H1 (cell line): ENCODE data around the gene MRAP. TPM values are rescaled to one million over a fixed set of nuclear protein-coding genes. Genes with fewer than 3 reads are reported as not detected.

Source experiments
- CTCF ChIA-PET: fragments of 300-600 bp; sonication (Branson Sonifier 250); formaldehyde crosslinking; loops from one replicate; lab custom pipeline; 2021; ENCODE audit not compliant: partially characterized antibody; lab: Charles Lee
- POLR2A ChIA-PET: fragments of 300-600 bp; sonication (Branson Sonifier 250); formaldehyde crosslinking; loops from one replicate; lab custom pipeline; 2021; ENCODE audit warnings: inconsistent platforms; ENCODE audit not compliant: partially characterized antibody; lab: Charles Lee
- DNase-seq, 2 experiments: peaks; one replicate each; pipeline versions ENCODE4 v3.0.0 to v3.0.0-alpha.2; 2010 to 2022; ENCODE audit warnings: low spot score in 2 of 2, low read depth in 1 of 2, mixed read lengths in 1 of 2
- FAIRE-seq: peaks from 2 replicates; lab custom pipeline; 2011; peaks lifted over from hg19 to GRCh38; lab: Jason Lieb, UNC
- H2AFZ ChIP-seq: 2 replicates; pipeline ENCODE4 v1.8.1; 2012; ENCODE audit warnings: low read length, inconsistent platforms
- H2AK5ac ChIP-seq: 2 replicates; pipeline ENCODE4 v1.6.1; 2013; ENCODE audit warnings: low read depth, low read length
- H2BK120ac ChIP-seq: replicated peaks from 2 replicates; pipeline ENCODE3; 2013; ENCODE audit warnings: low read depth, low read length, inconsistent platforms
- H2BK12ac ChIP-seq: 2 replicates; pipeline ENCODE4 v1.6.1; 2013; ENCODE audit warnings: low read depth, low read length
- H2BK15ac ChIP-seq: 2 replicates; pipeline ENCODE4 v1.6.1; 2013; ENCODE audit warnings: low read length
- H2BK20ac ChIP-seq: 2 replicates; pipeline ENCODE4 v1.6.1; 2013; ENCODE audit warnings: low read length
- H2BK5ac ChIP-seq: 2 replicates; pipeline ENCODE4 v1.6.1; 2013; ENCODE audit warnings: low read depth, low read length
- H3K14ac ChIP-seq: 2 replicates; pipeline ENCODE4 v1.6.1; 2013; ENCODE audit warnings: inconsistent platforms; ENCODE audit not compliant: insufficient read length
- H3K18ac ChIP-seq: 2 replicates; pipeline ENCODE4 v1.6.1; 2013; ENCODE audit warnings: low read length; ENCODE audit errors: extremely low read depth
- H3K23ac ChIP-seq: 2 replicates; pipeline ENCODE4 v1.6.1; 2013; ENCODE audit warnings: inconsistent platforms; ENCODE audit not compliant: insufficient read length
- H3K23me2 ChIP-seq: 2 replicates; pipeline ENCODE4 v1.6.1; 2013; ENCODE audit warnings: low read depth, low read length
- H3K27ac ChIP-seq: 2 replicates; pipeline ENCODE4 v1.6.1; 2011; ENCODE audit warnings: low read depth, low read length, inconsistent platforms
- H3K27me3 ChIP-seq, 4 experiments: replicated peaks in 1 of 4; 1 replicate in 1 of 4; 2 replicates in 3 of 4; pipeline versions ENCODE4 v1.6.1 to v1.8.1; 2011 to 2013; ENCODE audit warnings: low read length in 3 of 4, mild to moderate bottlenecking in 3 of 4, inconsistent platforms in 2 of 4, mixed read lengths in 2 of 4, moderate library complexity in 1 of 4; ENCODE audit not compliant: control insufficient read depth in 3 of 4, insufficient read depth in 3 of 4; ENCODE audit errors: extremely low read depth in 1 of 4
- H3K36me3 ChIP-seq, 4 experiments: 2 replicates each; pipeline versions ENCODE4 v1.6.1 to v1.8.1; 2011 to 2013; ENCODE audit warnings: mild to moderate bottlenecking in 4 of 4, low read length in 3 of 4, moderate library complexity in 2 of 4, control low read depth in 1 of 4, inconsistent platforms in 1 of 4; ENCODE audit not compliant: insufficient read depth in 4 of 4, control insufficient read depth in 2 of 4
- H3K4ac ChIP-seq: replicated peaks from 2 replicates; pipeline ENCODE3; 2013; ENCODE audit warnings: low read length, low read depth, mixed read lengths, inconsistent platforms; ENCODE audit not compliant: insufficient read length
- H3K4me1 ChIP-seq, 4 experiments: replicated peaks in 1 of 4; 1 replicate in 1 of 4; 2 replicates in 3 of 4; pipeline versions ENCODE4 v1.6.1 to v1.8.1; 2011 to 2013; ENCODE audit warnings: low read length in 3 of 4, inconsistent platforms in 2 of 4, mixed read lengths in 1 of 4; ENCODE audit not compliant: insufficient read depth in 4 of 4, control insufficient read depth in 3 of 4
- H3K4me2 ChIP-seq, 2 experiments: 2 replicates each; pipeline versions ENCODE4 v1.6.1 to v1.8.1; 2011 to 2013; ENCODE audit warnings: low read depth in 2 of 2, low read length in 2 of 2, control low read depth in 1 of 2, inconsistent platforms in 1 of 2, mild to moderate bottlenecking in 1 of 2; ENCODE audit not compliant: insufficient read depth in 1 of 2
- H3K4me3 ChIP-seq, 4 experiments: fragments of 200-600, 300-600 bp in 1 of 4; sonication (generic), shearing (Covaris generic), sonication (Bioruptor Twin) in 1 of 4; 2 replicates each; pipeline versions ENCODE4 v1.5.1 to v1.8.1; 2011 to 2016; ENCODE audit warnings: low read length in 4 of 4, low read depth in 3 of 4, control low read depth in 2 of 4, inconsistent platforms in 2 of 4, mild to moderate bottlenecking in 2 of 4, mixed read lengths in 1 of 4, moderate library complexity in 1 of 4; ENCODE audit not compliant: insufficient read depth in 2 of 4; ENCODE audit errors: extremely low read depth in 1 of 4
- H3K56ac ChIP-seq: replicated peaks from 2 replicates; pipeline ENCODE3; 2013; ENCODE audit warnings: low read depth, mild to moderate bottlenecking, mixed read lengths, low read length, inconsistent platforms; ENCODE audit not compliant: insufficient read length
- H3K79me1 ChIP-seq: 2 replicates; pipeline ENCODE4 v1.6.1; 2013; ENCODE audit warnings: low read depth, low read length, control low read depth
- H3K79me2 ChIP-seq, 2 experiments: 2 replicates each; pipeline versions ENCODE4 v1.6.1 to v1.8.1; 2012 to 2013; ENCODE audit warnings: low read length in 2 of 2, mild to moderate bottlenecking in 2 of 2, inconsistent platforms in 1 of 2; ENCODE audit not compliant: insufficient read depth in 2 of 2, control insufficient read depth in 1 of 2
- H3K9ac ChIP-seq, 4 experiments: replicated peaks in 1 of 4; 1 replicate in 1 of 4; 2 replicates in 3 of 4; pipeline versions ENCODE4 v1.6.1 to v1.8.1; 2011 to 2013; ENCODE audit warnings: low read depth in 3 of 4, low read length in 3 of 4, control low read depth in 2 of 4, mild to moderate bottlenecking in 2 of 4, moderate library complexity in 2 of 4, inconsistent platforms in 1 of 4; ENCODE audit errors: extremely low read depth in 1 of 4
- H3K9me3 ChIP-seq, 2 experiments: 2 replicates each; pipeline versions ENCODE4 v1.6.1 to v1.8.1; 2012 to 2013; ENCODE audit warnings: mild to moderate bottlenecking in 2 of 2, moderate library complexity in 2 of 2, control low read depth in 1 of 2, inconsistent platforms in 1 of 2, low read depth in 1 of 2, low read length in 1 of 2, mixed read lengths in 1 of 2; ENCODE audit not compliant: insufficient read depth in 2 of 2
- H4K20me1 ChIP-seq, 2 experiments: replicated peaks in 1 of 2; 2 replicates each; pipeline versions ENCODE3 to v1.8.1; 2011 to 2013; ENCODE audit warnings: inconsistent platforms in 2 of 2, low read length in 2 of 2, mild to moderate bottlenecking in 1 of 2; ENCODE audit not compliant: insufficient read depth in 2 of 2, control insufficient read depth in 1 of 2
- H4K5ac ChIP-seq: 2 replicates; pipeline ENCODE4 v1.6.1; 2013; ENCODE audit warnings: low read length, low read depth, mixed read lengths, inconsistent platforms; ENCODE audit not compliant: insufficient read length
- H4K8ac ChIP-seq: 2 replicates; pipeline ENCODE4 v1.8.0; 2013; ENCODE audit warnings: mild to moderate bottlenecking, moderate library complexity, low read length, inconsistent platforms; ENCODE audit not compliant: insufficient read depth; ENCODE audit errors: extremely low read depth
- H4K91ac ChIP-seq: replicated peaks from 2 replicates; pipeline ENCODE3; 2013; ENCODE audit warnings: low read length, mixed read lengths, inconsistent platforms; ENCODE audit not compliant: insufficient read length
- BRCA1 ChIP-seq: IDR thresholded peaks from 2 replicates; pipeline ENCODE4 v1.6.1; 2012; ENCODE audit warnings: low read depth, low read length, improper control_type of control experiment
- CBX5 ChIP-seq: fragments of 300-800, 300-1000 bp; sonication (generic); IDR thresholded peaks from 2 replicates; pipeline ENCODE4 v1.7.1; 2016; ENCODE audit warnings: antibody characterized with exemption, low read length, low read depth
- FOSL1 ChIP-seq: IDR thresholded peaks from 2 replicates; pipeline ENCODE4 v1.6.1; 2011; ENCODE audit warnings: mild to moderate bottlenecking, low read depth, low read length, moderate library complexity; ENCODE audit not compliant: insufficient read depth
- HDAC6 ChIP-seq: IDR thresholded peaks from one replicate; pipeline ENCODE4 v1.7.1; 2012; ENCODE audit warnings: low read depth, mild to moderate bottlenecking, inconsistent platforms, low read length, moderate library complexity
- JUN ChIP-seq: IDR thresholded peaks from 2 replicates; pipeline ENCODE4 v1.6.1; 2011; ENCODE audit warnings: low read depth, mild to moderate bottlenecking, improper control_type of control experiment, low read length
- JUND ChIP-seq: IDR thresholded peaks from 2 replicates; pipeline ENCODE4 v1.6.1; 2011; ENCODE audit warnings: mild to moderate bottlenecking, improper control_type of control experiment, low read length
- MAFK ChIP-seq: IDR thresholded peaks from 2 replicates; pipeline ENCODE4 v1.6.1; 2012; ENCODE audit warnings: low read depth, mild to moderate bottlenecking, improper control_type of control experiment, low read length
- NRF1 ChIP-seq: IDR thresholded peaks from 2 replicates; pipeline ENCODE4 v1.6.1; 2011; ENCODE audit warnings: mild to moderate bottlenecking, low read depth, low read length, improper control_type of control experiment
- RAD21 ChIP-seq, 2 experiments: IDR thresholded peaks in 1 of 2; conservative IDR thresholded peaks in 1 of 2; 2 replicates each; pipeline ENCODE4 v1.6.1; 2011; ENCODE audit warnings: low read depth in 2 of 2, low read length in 2 of 2, improper control_type of control experiment in 1 of 2, inconsistent platforms in 1 of 2, mild to moderate bottlenecking in 1 of 2, moderate library complexity in 1 of 2
- SIN3A ChIP-seq, 2 experiments: IDR thresholded peaks in 1 of 2; conservative IDR thresholded peaks in 1 of 2; 2 replicates each; pipeline ENCODE4 v1.6.1; 2011 to 2012; ENCODE audit warnings: low read length in 2 of 2, improper control_type of control experiment in 1 of 2, low read depth in 1 of 2, mild to moderate bottlenecking in 1 of 2
- SUZ12 ChIP-seq: fragments of 200-600 bp; sonication (generic); IDR thresholded peaks from 2 replicates; pipeline ENCODE4 v1.6.1; 2012; ENCODE audit warnings: mild to moderate bottlenecking, inconsistent platforms, low read length, moderate library complexity, mixed read lengths
- TAF1 ChIP-seq: IDR thresholded peaks from 2 replicates; pipeline ENCODE4 v1.6.1; 2011; ENCODE audit warnings: mild to moderate bottlenecking, low read depth, low read length
- USF2 ChIP-seq: IDR thresholded peaks from 2 replicates; pipeline ENCODE4 v1.6.1; 2011; ENCODE audit warnings: low read length, improper control_type of control experiment
- WGBS, 2 experiments: shearing (Covaris generic) in 1 of 2; methylation state at CpG; one replicate each; pipeline versions ENCODE4 v1.1.6 to v1.1.7; 2013 to 2015; ENCODE audit warnings: low lambda C conversion rate in 2 of 2, mixed read lengths in 2 of 2, inconsistent platforms in 1 of 2, low coverage in 1 of 2, missing lambda C conversion rate in 1 of 2; ENCODE audit not compliant: insufficient replicate concordance in 2 of 2, insufficient coverage in 1 of 2, insufficient read length in 1 of 2; ENCODE audit errors: extremely low coverage in 1 of 2, missing lambda C conversion rate in 1 of 2; 5-methylcytosine and 5-hydroxymethylcytosine counted together
- polyA plus RNA-seq, 7 experiments: library from polyadenylated mRNA; depleted of rRNA in 3 of 7; stranded (reverse) in 5 of 7; unstranded in 2 of 7; fragments of >200 nt in 5 of 7; fragments of 200-250 nt in 2 of 7; gene quantifications; 1 replicate in 5 of 7; 2 replicates in 1 of 7; 4 replicates in 1 of 7; pipeline versions ENCODE4 v1.2.1 to v1.2.3, GENCODE V29; 2011 to 2013; ENCODE audit warnings: missing spikeins in 2 of 7, mixed read lengths in 2 of 7
- total RNA-seq: library from RNA; stranded (reverse); fragmentation: NEBNext Ultra II Directional; extraction: Animal tissue kit (Norgen Biotek cat#: 25700); gene quantifications from 2 replicates; pipeline ENCODE4 v1.2.1, GENCODE V29; 2021

MRAP gene
- total and polyA plus RNA-seq, 2 of the 8 experiments (the other 6 are each of a cell fraction or from before 2014, with no cell fraction given), result not detected

- H4K8ac ChIP-seq, result no peak overlapping the region
- H2BK5ac ChIP-seq, result no peak overlapping the region
- H3K23ac ChIP-seq, result no peak overlapping the region
- no peak overlapping the region for H2AK5ac ChIP-seq
- 0 out of 2 replicates have a peak, but pooled peaks cover 3% of the 10 kb centered on the region for H3K79me1 ChIP-seq
- H2BK120ac ChIP-seq, result no peak overlapping the region
- FAIRE-seq (no peak), DNase-seq (no peak)
- WGBS, 2 experiments, result 94% methylated on average over 8 of the region's 8 CpGs; no CpG with 5 or more reads in 1 of the 2 experiments
- no peaks in the 10 kb centered on the region for H3K9me3 ChIP-seq
- H2BK20ac ChIP-seq, result no peak overlapping the region
- CTCF ChIA-PET, result interaction anchor here (0.6 to 1.6 kb wide), 2 partner anchors 14 to 17 kb away, joined by 3 to 5 read pairs; no protein-coding TSS in a partner anchor
- no peak overlapping the region for H4K5ac ChIP-seq
- no peak overlapping the region for H3K56ac ChIP-seq
- H3K14ac ChIP-seq, result no peak overlapping the region
- H3K79me2 ChIP-seq, result no peaks in the 10 kb centered on the region
- no peak overlapping the region for H2BK15ac ChIP-seq
- no peak overlapping the region for H2BK12ac ChIP-seq
- H3K4ac ChIP-seq, result no peak overlapping the region
- POLR2A ChIA-PET, result no interaction called here
- no peak overlapping the region for H2AFZ ChIP-seq
- H3K9ac ChIP-seq, result no peak overlapping the region
- H4K91ac ChIP-seq, result no peak overlapping the region
- H3K27ac ChIP-seq, result no peak overlapping the region
- H3K18ac ChIP-seq, result no peak overlapping the region
- H3K27me3 ChIP-seq, result no peaks in the 10 kb centered on the region
- H3K23me2 ChIP-seq, result no peaks in the 10 kb centered on the region
- H3K36me3 ChIP-seq, result peaks cover 25 to 73% (median 53%) of the 10 kb centered on the region in 4 experiments
- peaks cover 0 to 3% of the 10 kb centered on the region in 2 experiments for H4K20me1 ChIP-seq
- no peaks in the 10 kb centered on the region for H3K4me1 ChIP-seq
- H3K4me2 ChIP-seq, result no peak overlapping the region
- H3K4me3 ChIP-seq, result no peak overlapping the region
- no peak for TF ChIP-seq TAF1
- no peak for TF ChIP-seq SUZ12
- TF ChIP-seq NRF1, result no peak
- TF ChIP-seq USF2, result no peak
- TF ChIP-seq MAFK, result no peak
- no peak for TF ChIP-seq JUN
- TF ChIP-seq BRCA1, result no peak
- TF ChIP-seq FOSL1, result no peak
- no peak for TF ChIP-seq CBX5
- TF ChIP-seq JUND, result no peak
- no peak for TF ChIP-seq HDAC6
- no peak for TF ChIP-seq SIN3A (conservative IDR thresholded peaks at IDR 0.05 in 1 of 2, IDR thresholded peaks at IDR 0.05 in 1 of 2; ENCODE audit: low read depth in 1 of 2, low read length in 2 of 2)
- no peak for TF ChIP-seq RAD21 (IDR thresholded peaks at IDR 0.05 in 1 of 2, conservative IDR thresholded peaks at IDR 0.05 in 1 of 2; ENCODE audit: low read depth in 2 of 2, low read length in 2 of 2)
These were observed 27.1 kb downstream of the MRAP start for GRCh38 chr21:32325706-32326105.
